Fibroblast of mammary gland (primary cell): ENCODE data around the gene CARD9.

Experiments
- DNase-seq: peaks from one replicate; pipeline ENCODE4 v3.0.0-alpha.2; 2010; ENCODE audit warnings: low read depth
- H3K4me3 ChIP-seq: 2 replicates; pipeline ENCODE4 v1.5.1; 2011; ENCODE audit warnings: low read depth, mild to moderate bottlenecking, low read length, moderate library complexity; ENCODE audit not compliant: control insufficient read depth
- CTCF ChIP-seq: conservative IDR thresholded peaks from 2 replicates; pipeline ENCODE4 v1.5.1; 2011; ENCODE audit warnings: low read depth, low read length, inconsistent platforms; ENCODE audit not compliant: control insufficient read depth, insufficient read depth

CARD9 gene

GRCh38 chr9:136405481-136405880 lies 32.0 kb upstream of the CARD9 start:
- H3K4me3 ChIP-seq = no peak overlapping the region
- DNase-seq = no peak
- TF ChIP-seq CTCF = no peak

GRCh38 chr9:136404801-136405136 lies 31.3 kb upstream of the CARD9 start:
- DNase-seq = no peak
- TF ChIP-seq CTCF = no peak
- H3K4me3 ChIP-seq = no peak overlapping the region

GRCh38 chr9:136403915-136404800 lies 30.7 kb upstream of the CARD9 start:
- no peak for TF ChIP-seq CTCF
- H3K4me3 ChIP-seq = no peak overlapping the region
- no peak for DNase-seq

- H3K4me3 ChIP-seq = no peak overlapping the region
- TF ChIP-seq CTCF = no peak
- no peak for DNase-seq
Measured at GRCh38 chr9:136403538-136403914, 30.1 kb upstream of the CARD9 start.

- DNase-seq = no peak
- no peak overlapping the region for H3K4me3 ChIP-seq
- TF ChIP-seq CTCF = no peak
Measured at GRCh38 chr9:136402067-136402466, 28.6 kb upstream of the CARD9 start.

GRCh38 chr9:136401173-136401922 lies 27.9 kb upstream of the CARD9 start:
- no peak for TF ChIP-seq CTCF
- DNase-seq = peak; percentile 50
- H3K4me3 ChIP-seq = no peak overlapping the region
